Measurements from ENCODE around the gene BANK1. TPM values are rescaled to one million over a fixed set of nuclear protein-coding genes. Genes with fewer than 3 reads are reported as not detected.

BANK1 gene
- polyA plus RNA-seq, 1 donor from 2014 or later, result not detected

DNA sequence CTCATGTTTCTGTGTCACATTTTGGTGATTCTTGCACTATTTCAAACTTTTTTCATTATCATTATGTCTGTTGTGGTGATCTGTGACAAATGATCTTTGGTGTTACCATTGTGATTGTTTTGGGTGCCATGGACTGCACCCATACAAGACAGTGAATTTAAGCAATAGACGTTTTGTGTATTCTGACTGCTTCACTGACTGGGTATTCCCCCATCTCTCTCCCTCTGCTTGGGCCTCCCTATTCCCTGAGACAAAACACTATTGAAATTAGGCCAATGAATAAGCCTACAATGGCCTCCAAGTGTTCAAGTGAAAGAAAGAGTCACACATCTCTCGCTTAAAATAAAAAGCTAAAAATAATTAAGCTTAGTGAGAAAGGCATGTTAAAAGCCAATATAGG is 60.2 kb downstream of the BANK1 start:
- Histone ChIP-seq H4K20me1 (ENCODE audit: insufficient read depth) (no peaks in the 10 kb centered on the region), H3K9me3 (ENCODE audit: low read length) (no peaks in the 10 kb centered on the region), H3K4me2 (ENCODE audit: low read length) (no peak overlapping the region), H2AFZ (ENCODE audit: low read depth, low read length) (no peak overlapping the region), H3K4me3 (ENCODE audit: low read length) (no peak overlapping the region), H3K27me3 (ENCODE audit: insufficient read depth, low read depth, low read length) (no peaks in the 10 kb centered on the region), H3K79me2 (replicated peaks; ENCODE audit: insufficient read depth, low read length) (no peaks in the 10 kb centered on the region), H3K36me3 (ENCODE audit: insufficient read depth, low read length) (no peaks in the 10 kb centered on the region), H3F3A (ENCODE audit: insufficient read depth, low read length, poor library complexity, severe bottlenecking) (no peaks in the 10 kb centered on the region), H3K9ac (ENCODE audit: low read length) (no peak overlapping the region), H3K27ac (ENCODE audit: low read length) (no peak overlapping the region), H3K9me2 (ENCODE audit: insufficient read depth, low read length) (no peaks in the 10 kb centered on the region)
- TF ChIP-seq EZH2 (IDR thresholded peaks at IDR 0.05; ENCODE audit: borderline replicate concordance, insufficient read depth, low read length, poor library complexity, severe bottlenecking), result no peak
- TF ChIP-seq RAD21 (conservative IDR thresholded peaks at IDR 0.05), result no peak
- TF ChIP-seq REST (IDR thresholded peaks at IDR 0.05; ENCODE audit: borderline replicate concordance), result no peak
- TF ChIP-seq POLR2AphosphoS5 (IDR thresholded peaks at IDR 0.05), result no peak
- TF ChIP-seq CTCF (IDR thresholded peaks at IDR 0.05; ENCODE audit: poor library complexity, severe bottlenecking), result no peak
- TF ChIP-seq TAF1 (IDR thresholded peaks at IDR 0.05; ENCODE audit: low read depth), result no peak
- no peak for TF ChIP-seq SMC3 (conservative IDR thresholded peaks at IDR 0.05; ENCODE audit: poor library complexity)
- TF ChIP-seq MXI1 (conservative IDR thresholded peaks at IDR 0.05; ENCODE audit: poor library complexity, severe bottlenecking), result no peak
- TF ChIP-seq EP300 (conservative IDR thresholded peaks at IDR 0.05; ENCODE audit: poor library complexity, severe bottlenecking), result no peak

DNA sequence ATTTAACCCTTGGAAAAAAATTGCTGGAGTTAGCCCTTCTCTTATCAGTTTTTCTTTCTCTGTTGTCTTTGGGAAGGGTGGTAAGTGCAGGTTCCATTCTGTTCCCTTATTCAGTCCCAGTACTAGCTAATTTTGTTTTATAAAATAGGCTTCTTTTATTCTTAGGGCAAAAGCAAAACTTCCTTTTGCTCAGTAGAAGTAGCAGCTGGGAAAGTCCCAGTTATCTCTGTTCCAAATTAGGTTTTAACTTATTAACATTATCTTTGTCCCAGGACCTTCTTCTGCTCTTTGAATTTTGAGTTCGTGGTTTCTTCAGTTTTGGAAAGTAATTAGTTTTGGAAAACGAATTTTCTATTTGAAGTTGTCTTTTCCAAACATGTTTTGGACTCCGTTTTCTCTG is 61.1 kb downstream of the BANK1 start:
- TF ChIP-seq EZH2 (IDR thresholded peaks at IDR 0.05; ENCODE audit: borderline replicate concordance, insufficient read depth, low read length, poor library complexity, severe bottlenecking) (no peak), RAD21 (conservative IDR thresholded peaks at IDR 0.05) (no peak), CTCF (IDR thresholded peaks at IDR 0.05; ENCODE audit: poor library complexity, severe bottlenecking) (no peak), EP300 (conservative IDR thresholded peaks at IDR 0.05; ENCODE audit: poor library complexity, severe bottlenecking) (no peak), MXI1 (conservative IDR thresholded peaks at IDR 0.05; ENCODE audit: poor library complexity, severe bottlenecking) (no peak), REST (IDR thresholded peaks at IDR 0.05; ENCODE audit: borderline replicate concordance) (no peak), POLR2AphosphoS5 (IDR thresholded peaks at IDR 0.05) (no peak), SMC3 (conservative IDR thresholded peaks at IDR 0.05; ENCODE audit: poor library complexity) (no peak), TAF1 (IDR thresholded peaks at IDR 0.05; ENCODE audit: low read depth) (no peak)
- Histone ChIP-seq H4K20me1 (ENCODE audit: insufficient read depth) (no peaks in the 10 kb centered on the region), H3K36me3 (ENCODE audit: insufficient read depth, low read length) (no peaks in the 10 kb centered on the region), H3K9me2 (ENCODE audit: insufficient read depth, low read length) (no peaks in the 10 kb centered on the region), H3K79me2 (replicated peaks; ENCODE audit: insufficient read depth, low read length) (no peaks in the 10 kb centered on the region), H3K27ac (ENCODE audit: low read length) (no peak overlapping the region), H3K27me3 (ENCODE audit: insufficient read depth, low read depth, low read length) (no peaks in the 10 kb centered on the region), H2AFZ (ENCODE audit: low read depth, low read length) (no peak overlapping the region), H3K9me3 (ENCODE audit: low read length) (no peaks in the 10 kb centered on the region), H3K9ac (ENCODE audit: low read length) (no peak overlapping the region), H3K4me2 (ENCODE audit: low read length) (no peak overlapping the region), H3K4me3 (ENCODE audit: low read length) (no peak overlapping the region), H3F3A (ENCODE audit: insufficient read depth, low read length, poor library complexity, severe bottlenecking) (no peaks in the 10 kb centered on the region)
